IPS DF 6.9 (cell line): Measurements from ENCODE around the gene MDFI.

Source experiments
- DNase-seq: peaks from one replicate; pipeline ENCODE4 v3.0.0-alpha.2; 2013; ENCODE audit warnings: low read depth, low spot score
- H3K27ac ChIP-seq: one replicate; pipeline ENCODE4 v1.5.1; 2013; ENCODE audit warnings: low read length, control low read depth
- H3K27me3 ChIP-seq: 2 replicates; pipeline ENCODE4 v1.6.1; 2013; ENCODE audit warnings: mild to moderate bottlenecking, low read length; ENCODE audit not compliant: control insufficient read depth, insufficient read depth
- H3K36me3 ChIP-seq: 2 replicates; pipeline ENCODE4 v1.6.1; 2013; ENCODE audit warnings: low read length; ENCODE audit not compliant: control insufficient read depth, insufficient read depth
- H3K4me1 ChIP-seq: 2 replicates; pipeline ENCODE4 v1.6.1; 2013; ENCODE audit warnings: low read length; ENCODE audit not compliant: control insufficient read depth, insufficient read depth
- H3K4me3 ChIP-seq: 2 replicates; pipeline ENCODE4 v1.5.1; 2013; ENCODE audit warnings: mild to moderate bottlenecking, low read length
- H3K9me3 ChIP-seq: 2 replicates; pipeline ENCODE4 v1.6.1; 2013; ENCODE audit warnings: low read length, inconsistent platforms; ENCODE audit not compliant: control insufficient read depth, insufficient read depth
- WGBS: extraction: QIAGEN DNeasy Blood & Tissue Kit; methylation state at CpG from one replicate; pipeline ENCODE4 v1.1.7; 2013; ENCODE audit warnings: mixed read lengths, missing lambda C conversion rate; ENCODE audit not compliant: insufficient read length, insufficient coverage; 5-methylcytosine and 5-hydroxymethylcytosine counted together

Gene MDFI

GRCh38 chr6:41688256-41688965 is 50.1 kb downstream of the MDFI start:
- Histone ChIP-seq H3K27ac (no peak overlapping the region), H3K4me3 (no peak overlapping the region), H3K4me1 (peaks cover 5% of the 10 kb centered on the region), H3K9me3 (no peaks in the 10 kb centered on the region), H3K36me3 (no peaks in the 10 kb centered on the region), H3K27me3 (no peaks in the 10 kb centered on the region)
- DNase-seq, result no peak
- WGBS, result no CpG with 5 or more reads among the region's 5 CpGs

DNA sequence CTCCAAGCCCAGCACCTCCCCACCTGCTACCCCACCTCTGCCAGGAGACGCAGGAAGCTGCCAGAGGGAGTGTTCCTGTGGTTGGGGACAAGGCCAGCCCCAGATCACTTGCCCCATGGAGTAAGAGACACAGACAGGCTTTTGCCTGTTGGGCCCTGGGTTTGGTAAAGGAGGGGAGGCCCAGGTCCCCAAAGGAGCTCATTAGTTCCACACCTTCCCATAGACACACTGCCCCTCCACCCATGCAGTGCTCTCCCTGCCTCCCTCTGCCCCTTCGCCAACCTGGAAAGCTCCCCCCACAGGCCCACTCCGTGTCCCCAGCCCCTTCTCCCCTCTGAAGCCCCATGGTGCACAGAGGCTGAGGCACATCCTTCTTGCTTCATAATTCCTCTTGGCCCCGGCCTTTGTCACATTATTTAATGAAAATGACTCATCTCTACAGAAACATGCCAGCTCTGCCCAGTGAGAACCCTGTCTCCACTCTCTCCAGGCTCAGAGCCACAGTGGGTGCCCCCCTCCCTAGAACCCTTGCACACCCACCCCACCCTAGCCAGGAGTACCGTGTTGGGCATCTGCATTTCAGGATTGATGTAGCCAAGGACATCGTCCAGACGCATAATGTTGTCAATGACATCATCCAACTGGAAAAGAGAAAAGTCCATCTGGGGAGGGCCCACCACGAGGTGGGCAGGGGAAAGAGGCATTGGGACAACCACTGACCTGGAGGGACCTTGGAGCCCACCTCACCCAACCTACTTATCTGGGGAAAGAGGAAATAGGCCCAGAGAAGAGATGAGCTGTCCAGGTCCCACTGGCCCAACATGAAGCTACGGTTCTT is 51.1 kb downstream of the MDFI start:
- no CpG with 5 or more reads among the region's 9 CpGs for WGBS
- Histone ChIP-seq H3K27me3 (no peaks in the 10 kb centered on the region), H3K27ac (no peak overlapping the region), H3K9me3 (no peaks in the 10 kb centered on the region), H3K36me3 (no peaks in the 10 kb centered on the region), H3K4me3 (no peak overlapping the region), H3K4me1 (peaks cover 5% of the 10 kb centered on the region)
- no peak for DNase-seq

- Histone ChIP-seq H3K9me3 (no peaks in the 10 kb centered on the region), H3K4me1 (peaks cover 5% of the 10 kb centered on the region), H3K27me3 (no peaks in the 10 kb centered on the region), H3K4me3 (no peak overlapping the region), H3K36me3 (no peaks in the 10 kb centered on the region), H3K27ac (no peak overlapping the region)
- WGBS, result no CpG with 5 or more reads among the region's 25 CpGs
- DNase-seq, result no peak
These were observed 52.5 kb downstream of the MDFI start for GRCh38 chr6:41690541-41691330.

- Histone ChIP-seq H3K4me1 (peaks cover 5% of the 10 kb centered on the region), H3K27ac (no peak overlapping the region), H3K36me3 (no peaks in the 10 kb centered on the region), H3K4me3 (no peak overlapping the region), H3K27me3 (no peaks in the 10 kb centered on the region), H3K9me3 (no peaks in the 10 kb centered on the region)
- WGBS, result no CpG with 5 or more reads among the region's 8 CpGs
- DNase-seq, result no peak
These were observed 53.3 kb downstream of the MDFI start for GRCh38 chr6:41691426-41692079.

DNA sequence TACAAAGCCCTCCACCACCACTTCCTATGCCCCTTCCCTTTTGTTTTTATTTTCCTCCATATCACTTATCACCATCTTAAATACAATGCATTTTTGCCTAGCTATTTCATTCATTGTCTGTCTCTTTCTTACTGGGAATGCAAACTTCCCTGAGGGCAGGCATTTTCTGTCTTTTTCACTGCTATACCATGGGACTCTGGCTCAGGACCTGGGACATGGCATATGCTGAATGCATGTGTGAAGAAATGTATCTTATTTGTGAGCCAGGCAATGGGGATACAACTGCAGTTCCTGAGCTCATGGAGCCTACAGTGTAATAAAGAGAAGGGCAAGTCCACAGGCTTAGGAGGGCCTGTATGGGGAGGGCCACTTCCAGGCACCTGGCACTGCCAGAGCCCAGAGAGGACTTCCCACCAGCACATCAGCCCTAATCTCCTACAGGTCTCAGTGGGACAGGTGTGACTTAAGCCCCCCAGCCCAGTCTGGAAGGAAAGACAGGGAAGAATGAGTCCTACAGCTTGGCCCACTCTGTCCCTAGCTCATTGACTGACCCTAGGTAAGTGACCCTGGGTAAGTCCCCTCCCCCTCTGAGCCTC is 53.9 kb downstream of the MDFI start:
- no peak for DNase-seq
- Histone ChIP-seq H3K4me3 (no peak overlapping the region), H3K9me3 (no peaks in the 10 kb centered on the region), H3K27me3 (no peaks in the 10 kb centered on the region), H3K27ac (no peak overlapping the region), H3K36me3 (no peaks in the 10 kb centered on the region), H3K4me1 (peaks cover 5% of the 10 kb centered on the region)

GRCh38 chr6:41692730-41693129 is 54.5 kb downstream of the MDFI start:
- no CpG with 5 or more reads among the region's 2 CpGs for WGBS
- Histone ChIP-seq H3K4me3 (no peak overlapping the region), H3K27me3 (no peaks in the 10 kb centered on the region), H3K27ac (no peak overlapping the region), H3K9me3 (no peaks in the 10 kb centered on the region), H3K36me3 (no peaks in the 10 kb centered on the region), H3K4me1 (peaks cover 3% of the 10 kb centered on the region; the same call in 1 of the 2 replicates)
- no peak for DNase-seq

DNA sequence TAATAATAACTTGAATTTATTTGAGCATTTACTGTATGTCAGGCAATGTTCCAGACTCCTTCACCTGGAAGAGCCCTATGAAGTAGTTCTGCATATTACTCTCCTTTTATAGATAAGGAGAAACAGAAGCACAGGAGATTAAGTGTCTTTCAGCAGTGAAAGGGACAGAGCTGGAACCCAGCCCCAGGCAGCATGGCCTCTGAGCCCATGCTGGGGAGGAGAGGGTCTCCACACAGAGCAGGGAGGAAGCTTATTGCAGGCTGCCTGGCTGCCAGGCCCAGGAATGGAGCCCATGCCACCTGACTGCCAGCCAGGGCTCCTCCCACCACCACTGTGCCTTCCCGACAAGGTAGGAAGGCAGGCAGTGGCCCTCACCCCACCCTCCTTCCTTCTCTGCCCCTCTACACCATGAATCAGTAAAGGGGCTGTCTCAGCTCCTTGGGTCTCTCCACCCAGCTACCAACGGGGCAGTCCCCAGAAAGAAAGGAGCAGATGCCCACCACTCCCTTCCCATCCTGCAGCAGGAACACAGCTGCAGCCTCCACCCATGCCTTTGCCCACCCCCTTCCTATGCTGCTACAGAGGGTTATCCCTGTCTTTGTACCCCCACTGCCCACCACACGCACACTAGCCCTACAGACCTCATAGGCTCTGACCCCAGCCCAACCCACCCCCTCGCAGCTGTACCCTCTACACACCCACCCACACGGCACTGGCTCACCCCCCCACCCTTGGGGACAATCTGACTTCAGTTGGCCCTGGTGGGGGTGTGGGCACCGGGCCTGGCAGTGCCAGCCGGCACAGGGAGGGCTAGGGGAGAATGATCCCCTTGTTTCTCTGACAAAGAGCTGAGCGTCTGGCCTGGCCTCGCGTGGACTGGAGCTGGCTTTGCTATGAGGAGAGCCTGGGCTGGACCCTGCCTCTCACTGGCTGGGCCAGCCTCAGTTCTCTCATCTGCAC is 55.3 kb downstream of the MDFI start:
- Histone ChIP-seq H3K4me3 (no peak overlapping the region), H3K9me3 (no peaks in the 10 kb centered on the region), H3K27ac (no peak overlapping the region), H3K36me3 (no peaks in the 10 kb centered on the region), H3K27me3 (no peaks in the 10 kb centered on the region), H3K4me1 (no peaks in the 10 kb centered on the region)
- DNase-seq, result no peak
- WGBS, result no CpG with 5 or more reads among the region's 10 CpGs

GRCh38 chr6:41694815-41695526 is 56.7 kb downstream of the MDFI start:
- no peak overlapping the region for H3K27ac ChIP-seq
- H3K36me3 ChIP-seq, result no peaks in the 10 kb centered on the region
- no peaks in the 10 kb centered on the region for H3K9me3 ChIP-seq
- no CpG with 5 or more reads among the region's 6 CpGs for WGBS
- no peak overlapping the region for H3K4me3 ChIP-seq
- no peaks in the 10 kb centered on the region for H3K27me3 ChIP-seq
- no peaks in the 10 kb centered on the region for H3K4me1 ChIP-seq
- DNase-seq, result no peak

GRCh38 chr6:41695825-41696224 is 57.6 kb downstream of the MDFI start:
- Histone ChIP-seq H3K9me3 (no peaks in the 10 kb centered on the region), H3K27me3 (no peaks in the 10 kb centered on the region), H3K36me3 (no peaks in the 10 kb centered on the region), H3K4me3 (no peak overlapping the region), H3K4me1 (peaks cover 3% of the 10 kb centered on the region), H3K27ac (no peak overlapping the region)
- whole genome bisulfite sequencing, result no CpG with 5 or more reads among the region's 6 CpGs
- no peak for DNase-seq
